OCI-M2 (cell line): ENCODE data around the gene GAS6.
"Not testable (repeated sequence)": the region's sequence is repeated elsewhere in the genome, so short reads cannot be mapped to it uniquely, and the experiment has no call there.

ENCODE experiments used
- DNase-seq: peaks from one replicate; lab custom pipeline; 2025; ENCODE audit not compliant: unreplicated experiment; lab: John Stamatoyannopoulos, UW

GAS6 gene

GRCh38 chr13:113874177-113874576 is 10.3 kb upstream of the GAS6 start:
- DNase-seq = no peak

GRCh38 chr13:113869263-113869662 is 5.4 kb upstream of the GAS6 start:
- no peak for DNase-seq

GRCh38 chr13:113867913-113868312 is 4.0 kb upstream of the GAS6 start:
- not testable (repeated sequence) for DNase-seq

- DNase-seq = no peak
Measured at GRCh38 chr13:113865427-113865826, 1.6 kb upstream of the GAS6 start.

- DNase-seq = no peak
Measured at GRCh38 chr13:113864273-113864890, 506 bp upstream of the GAS6 start.

- no peak for DNase-seq
Measured at GRCh38 chr13:113862931-113863523, 849 bp downstream of the GAS6 start.

GRCh38 chr13:113862191-113862930 is 1.5 kb downstream of the GAS6 start:
- DNase-seq = no peak

- no peak for DNase-seq
Measured at GRCh38 chr13:113861433-113862030, 2.3 kb downstream of the GAS6 start.

GRCh38 chr13:113860665-113861432 is 3.0 kb downstream of the GAS6 start:
- DNase-seq = no peak

- no peak for DNase-seq
Measured at GRCh38 chr13:113860051-113860664, 3.7 kb downstream of the GAS6 start.

- DNase-seq = no peak
Measured at GRCh38 chr13:113859311-113860050, 4.4 kb downstream of the GAS6 start.

- DNase-seq = no peak
Measured at GRCh38 chr13:113857531-113858195, 6.2 kb downstream of the GAS6 start.

GRCh38 chr13:113856716-113857065 is 7.2 kb downstream of the GAS6 start:
- DNase-seq = no peak

- no peak for DNase-seq
Measured at GRCh38 chr13:113855931-113856715, 7.8 kb downstream of the GAS6 start.

- DNase-seq = no peak
Measured at GRCh38 chr13:113855012-113855921, 8.6 kb downstream of the GAS6 start.

- DNase-seq = no peak
Measured at GRCh38 chr13:113854238-113855011, 9.5 kb downstream of the GAS6 start.
